ENCODE measurements around the gene PTK6.

PTK6 gene

GRCh38 chr20:63525971-63526370 is 11.2 kb downstream of the PTK6 start:
- ATAC-seq, result peak; percentile 4
- TF ChIP-seq CREB5 (CRISPR knock-in tag; IDR thresholded peaks at IDR 0.05; ENCODE audit: low read depth) (no peak), SNAI2 (CRISPR knock-in tag; IDR thresholded peaks at IDR 0.05) (no peak), OSR1 (CRISPR knock-in tag; IDR thresholded peaks at IDR 0.05) (no peak), CSDC2 (CRISPR knock-in tag; IDR thresholded peaks at IDR 0.05) (no peak), GLIS3 (CRISPR knock-in tag; IDR thresholded peaks at IDR 0.05) (no peak), PPARA (CRISPR knock-in tag; IDR thresholded peaks at IDR 0.05; ENCODE audit: borderline replicate concordance) (no peak), ISL1 (CRISPR knock-in tag; IDR thresholded peaks at IDR 0.05) (no peak), TOX (CRISPR knock-in tag; IDR thresholded peaks at IDR 0.05; ENCODE audit: borderline replicate concordance) (no peak), TCF4 (CRISPR knock-in tag; IDR thresholded peaks at IDR 0.05; ENCODE audit: borderline replicate concordance) (no peak), BACH2 (CRISPR knock-in tag; IDR thresholded peaks at IDR 0.05; ENCODE audit: borderline replicate concordance) (no peak)

- ATAC-seq, result no peak
- no peak for TF ChIP-seq ARNTL (CRISPR knock-in tag; IDR thresholded peaks at IDR 0.05; ENCODE audit: borderline replicate concordance, low read depth)
These were observed 12.0 kb downstream of the PTK6 start for GRCh38 chr20:63525185-63525584.

GRCh38 chr20:63522981-63523611 is 14.1 kb downstream of the PTK6 start:
- TF ChIP-seq BACH2 (CRISPR knock-in tag; IDR thresholded peaks at IDR 0.05; ENCODE audit: borderline replicate concordance) (no peak), PATZ1 (CRISPR knock-in tag; IDR thresholded peaks at IDR 0.05; ENCODE audit: borderline replicate concordance) (0 out of 2 replicates have a peak, but pooled peaks have one; percentile 6)
- ATAC-seq, result no peak

GRCh38 chr20:63522091-63522868 is 14.9 kb downstream of the PTK6 start:
- TF ChIP-seq ESRRG (CRISPR knock-in tag; IDR thresholded peaks at IDR 0.05) (no peak), PPARA (CRISPR knock-in tag; IDR thresholded peaks at IDR 0.05; ENCODE audit: borderline replicate concordance) (no peak), TOX (CRISPR knock-in tag; IDR thresholded peaks at IDR 0.05; ENCODE audit: borderline replicate concordance) (no peak), RARB (CRISPR knock-in tag; IDR thresholded peaks at IDR 0.05) (no peak), ZFP3 (CRISPR knock-in tag; IDR thresholded peaks at IDR 0.05) (no peak)
- TF ChIP-seq, protein P1, sequence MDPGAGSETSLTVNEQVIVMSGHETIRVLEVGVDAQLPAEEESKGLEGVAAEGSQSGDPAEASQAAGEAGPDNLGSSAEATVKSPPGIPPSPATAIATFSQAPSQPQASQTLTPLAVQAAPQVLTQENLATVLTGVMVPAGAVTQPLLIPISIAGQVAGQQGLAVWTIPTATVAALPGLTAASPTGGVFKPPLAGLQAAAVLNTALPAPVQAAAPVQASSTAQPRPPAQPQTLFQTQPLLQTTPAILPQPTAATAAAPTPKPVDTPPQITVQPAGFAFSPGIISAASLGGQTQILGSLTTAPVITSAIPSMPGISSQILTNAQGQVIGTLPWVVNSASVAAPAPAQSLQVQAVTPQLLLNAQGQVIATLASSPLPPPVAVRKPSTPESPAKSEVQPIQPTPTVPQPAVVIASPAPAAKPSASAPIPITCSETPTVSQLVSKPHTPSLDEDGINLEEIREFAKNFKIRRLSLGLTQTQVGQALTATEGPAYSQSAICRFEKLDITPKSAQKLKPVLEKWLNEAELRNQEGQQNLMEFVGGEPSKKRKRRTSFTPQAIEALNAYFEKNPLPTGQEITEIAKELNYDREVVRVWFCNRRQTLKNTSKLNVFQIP (CRISPR knock-in tag; IDR thresholded peaks at IDR 0.05; ENCODE audit: borderline replicate concordance, low read depth), result no peak
- no peak for ATAC-seq

DNA sequence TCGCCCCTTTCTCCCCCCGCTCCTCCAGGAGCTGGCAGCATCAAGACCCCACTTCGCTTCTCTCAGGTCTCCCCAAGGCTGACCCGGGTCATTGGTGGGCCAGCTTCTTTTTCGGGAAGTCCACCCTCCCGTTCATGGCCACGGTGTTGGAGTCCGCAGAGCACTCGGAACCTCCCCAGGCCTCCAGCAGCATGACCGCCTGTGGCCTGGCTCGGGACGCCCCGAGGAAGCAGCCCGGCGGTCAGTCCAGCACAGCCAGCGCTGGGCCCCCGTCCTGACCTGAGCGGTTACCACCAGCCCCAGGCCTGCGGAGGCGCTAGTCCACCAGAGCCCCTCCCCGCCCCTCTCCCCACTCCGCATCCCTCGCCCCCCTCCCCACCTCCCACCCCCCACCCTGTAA is 15.6 kb downstream of the PTK6 start:
- TF ChIP-seq CSDC2 (CRISPR knock-in tag; IDR thresholded peaks at IDR 0.05) (no peak), ARNTL (CRISPR knock-in tag; IDR thresholded peaks at IDR 0.05; ENCODE audit: borderline replicate concordance, low read depth) (no peak), CREB5 (CRISPR knock-in tag; IDR thresholded peaks at IDR 0.05; ENCODE audit: low read depth) (no peak), TCF4 (CRISPR knock-in tag; IDR thresholded peaks at IDR 0.05; ENCODE audit: borderline replicate concordance) (no peak), ZNF565 (CRISPR knock-in tag; conservative IDR thresholded peaks at IDR 0.05; ENCODE audit: low read depth) (no peak), ZFP3 (CRISPR knock-in tag; IDR thresholded peaks at IDR 0.05) (no peak), BACH2 (CRISPR knock-in tag; IDR thresholded peaks at IDR 0.05; ENCODE audit: borderline replicate concordance) (no peak), ZNF8 (CRISPR knock-in tag; IDR thresholded peaks at IDR 0.05) (no peak), GLIS3 (CRISPR knock-in tag; IDR thresholded peaks at IDR 0.05) (no peak), TOX (CRISPR knock-in tag; IDR thresholded peaks at IDR 0.05; ENCODE audit: borderline replicate concordance) (no peak), OSR1 (CRISPR knock-in tag; IDR thresholded peaks at IDR 0.05) (no peak)
- TF ChIP-seq, protein P2, sequence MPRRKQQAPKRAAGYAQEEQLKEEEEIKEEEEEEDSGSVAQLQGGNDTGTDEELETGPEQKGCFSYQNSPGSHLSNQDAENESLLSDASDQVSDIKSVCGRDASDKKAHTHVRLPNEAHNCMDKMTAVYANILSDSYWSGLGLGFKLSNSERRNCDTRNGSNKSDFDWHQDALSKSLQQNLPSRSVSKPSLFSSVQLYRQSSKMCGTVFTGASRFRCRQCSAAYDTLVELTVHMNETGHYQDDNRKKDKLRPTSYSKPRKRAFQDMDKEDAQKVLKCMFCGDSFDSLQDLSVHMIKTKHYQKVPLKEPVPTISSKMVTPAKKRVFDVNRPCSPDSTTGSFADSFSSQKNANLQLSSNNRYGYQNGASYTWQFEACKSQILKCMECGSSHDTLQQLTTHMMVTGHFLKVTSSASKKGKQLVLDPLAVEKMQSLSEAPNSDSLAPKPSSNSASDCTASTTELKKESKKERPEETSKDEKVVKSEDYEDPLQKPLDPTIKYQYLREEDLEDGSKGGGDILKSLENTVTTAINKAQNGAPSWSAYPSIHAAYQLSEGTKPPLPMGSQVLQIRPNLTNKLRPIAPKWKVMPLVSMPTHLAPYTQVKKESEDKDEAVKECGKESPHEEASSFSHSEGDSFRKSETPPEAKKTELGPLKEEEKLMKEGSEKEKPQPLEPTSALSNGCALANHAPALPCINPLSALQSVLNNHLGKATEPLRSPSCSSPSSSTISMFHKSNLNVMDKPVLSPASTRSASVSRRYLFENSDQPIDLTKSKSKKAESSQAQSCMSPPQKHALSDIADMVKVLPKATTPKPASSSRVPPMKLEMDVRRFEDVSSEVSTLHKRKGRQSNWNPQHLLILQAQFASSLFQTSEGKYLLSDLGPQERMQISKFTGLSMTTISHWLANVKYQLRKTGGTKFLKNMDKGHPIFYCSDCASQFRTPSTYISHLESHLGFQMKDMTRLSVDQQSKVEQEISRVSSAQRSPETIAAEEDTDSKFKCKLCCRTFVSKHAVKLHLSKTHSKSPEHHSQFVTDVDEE (CRISPR knock-in tag; IDR thresholded peaks at IDR 0.05), result no peak
- no peak for ATAC-seq
